NCI-H748 treated with DMSO at 0.1 percent for 48 hours (cell line): Measurements from ENCODE around the gene GLTP.
A peak's percentile ranks its signal among the peaks of the same experiment; 100 is the strongest.

Experiments used
- DNase-seq: peaks from one replicate; lab custom pipeline; 2025; lab: John Stamatoyannopoulos, UW

Gene GLTP

GRCh38 chr12:109820816-109821381 lies 59.4 kb downstream of the GLTP start:
- peak; percentile 50 for DNase-seq

GRCh38 chr12:109818905-109819500 lies 61.3 kb downstream of the GLTP start:
- DNase-seq: no peak

GRCh38 chr12:109818253-109818652 lies 62.1 kb downstream of the GLTP start:
- no peak for DNase-seq

- DNase-seq: no peak
Observed at GRCh38 chr12:109817627-109818231, 62.6 kb downstream of the GLTP start.

GRCh38 chr12:109816870-109817269 lies 63.5 kb downstream of the GLTP start:
- no peak for DNase-seq

GRCh38 chr12:109815757-109816617 lies 64.4 kb downstream of the GLTP start:
- DNase-seq: no peak

GRCh38 chr12:109815225-109815624 lies 65.1 kb downstream of the GLTP start:
- no peak for DNase-seq

- DNase-seq: no peak
Observed at GRCh38 chr12:109814600-109815150, 65.7 kb downstream of the GLTP start.

- DNase-seq: no peak
Observed at GRCh38 chr12:109813810-109814416, 66.4 kb downstream of the GLTP start.

GRCh38 chr12:109811624-109811995 lies 68.7 kb downstream of the GLTP start:
- no peak for DNase-seq

- DNase-seq: no peak
Observed at GRCh38 chr12:109810954-109811623, 69.3 kb downstream of the GLTP start.

- no peak for DNase-seq
Observed at GRCh38 chr12:109808876-109809646, 71.3 kb downstream of the GLTP start.

GRCh38 chr12:109807954-109808643 lies 72.2 kb downstream of the GLTP start:
- no peak for DNase-seq

GRCh38 chr12:109804820-109805761 lies 75.2 kb downstream of the GLTP start:
- DNase-seq: peak; percentile 5

GRCh38 chr12:109803678-109804077 lies 76.7 kb downstream of the GLTP start:
- DNase-seq: no peak

- no peak for DNase-seq
Observed at GRCh38 chr12:109802828-109803227, 77.5 kb downstream of the GLTP start.
